Fibroblast of lung (primary cell): Measurements from ENCODE around the gene HMX3. TPM values are rescaled to one million over a fixed set of nuclear protein-coding genes. Genes with fewer than 3 reads are reported as not detected.
"Not testable (repeated sequence)": the region's sequence is repeated elsewhere in the genome, so short reads cannot be mapped to it uniquely, and the experiment has no call there.

Experiments used
- DNase-seq, 2 donors: peaks; one replicate each; pipeline versions ENCODE4 v3.0.0 to v3.0.0-alpha.2; 2010; ENCODE audit warnings: low read depth in 2 of 2
- H2AFZ ChIP-seq: 2 replicates; pipeline ENCODE4 v1.5.1; 2012; ENCODE audit warnings: low read length, control low read depth, inconsistent platforms
- H3K27ac ChIP-seq: 2 replicates; pipeline ENCODE4 v1.5.1; 2011; ENCODE audit warnings: low read length, control low read depth; ENCODE audit not compliant: insufficient read depth
- H3K27me3 ChIP-seq: 2 replicates; pipeline ENCODE4 v1.5.1; 2011; ENCODE audit warnings: mild to moderate bottlenecking, low read length; ENCODE audit not compliant: control insufficient read depth, insufficient read depth
- H3K36me3 ChIP-seq: 2 replicates; pipeline ENCODE4 v1.5.1; 2011; ENCODE audit warnings: low read length; ENCODE audit not compliant: control insufficient read depth, insufficient read depth
- H3K4me1 ChIP-seq: 2 replicates; pipeline ENCODE4 v1.5.1; 2011; ENCODE audit warnings: low read length; ENCODE audit not compliant: control insufficient read depth, insufficient read depth; ENCODE audit errors: extremely low read depth
- H3K4me2 ChIP-seq: 2 replicates; pipeline ENCODE4 v1.5.1; 2011; ENCODE audit warnings: low read length, control low read depth; ENCODE audit not compliant: insufficient read depth; ENCODE audit errors: extremely low read depth
- H3K4me3 ChIP-seq, 4 experiments: fragments of 200-600 bp in 1 of 4; sonication (generic) in 1 of 4; replicated peaks in 1 of 4; 2 replicates each; pipeline ENCODE4 v1.5.1; 2011 to 2016; ENCODE audit warnings: low read length in 4 of 4, low read depth in 3 of 4, mild to moderate bottlenecking in 3 of 4, control low read depth in 2 of 4, inconsistent platforms in 1 of 4, mixed read lengths in 1 of 4; ENCODE audit not compliant: insufficient read depth in 1 of 4; ENCODE audit errors: control extremely low read depth in 1 of 4
- H3K79me2 ChIP-seq: 2 replicates; pipeline ENCODE4 v1.5.1; 2012; ENCODE audit warnings: mild to moderate bottlenecking, low read length, inconsistent platforms; ENCODE audit not compliant: control insufficient read depth, insufficient read depth
- H3K9ac ChIP-seq: 2 replicates; pipeline ENCODE4 v1.5.1; 2011; ENCODE audit warnings: mild to moderate bottlenecking, low read length, control low read depth; ENCODE audit not compliant: insufficient read depth
- H3K9me3 ChIP-seq: 2 replicates; pipeline ENCODE4 v1.5.1; 2012; ENCODE audit warnings: low read depth, low read length; ENCODE audit not compliant: control insufficient read depth, insufficient read depth
- H4K20me1 ChIP-seq: 2 replicates; pipeline ENCODE4 v1.5.1; 2011; ENCODE audit warnings: low read length; ENCODE audit not compliant: control insufficient read depth, insufficient read depth; ENCODE audit errors: extremely low read depth
- EZH2 ChIP-seq: IDR thresholded peaks from 2 replicates; pipeline ENCODE4 v1.5.1; 2012; ENCODE audit warnings: low read length, control low read depth, mild to moderate bottlenecking; ENCODE audit errors: missing control alignments
- polyA plus RNA-seq, 2 donors: library from polyadenylated mRNA; depleted of rRNA in 1 of 2; stranded (reverse) in 1 of 2; unstranded in 1 of 2; fragments of >200 nt; gene quantifications; 2 replicates each; pipeline ENCODE4 v1.2.1, GENCODE V29; 2011 to 2012; ENCODE audit warnings: missing spikeins in 1 of 2
- total RNA-seq: library from RNA; depleted of rRNA; stranded (reverse); fragments of >200 nt; gene quantifications from 2 replicates; pipeline ENCODE4 v1.2.1, GENCODE V29; 2014
- TF ChIP-seq, protein P1 (sequence below), 2 donors: IDR thresholded peaks in 1 of 2; conservative IDR thresholded peaks in 1 of 2; 1 replicate in 1 of 2; 2 replicates in 1 of 2; pipeline ENCODE4 v1.5.1; 2011 to 2012; ENCODE audit warnings: low read length in 2 of 2, control low read depth in 1 of 2, inconsistent platforms in 1 of 2, low read depth in 1 of 2, mild to moderate bottlenecking in 1 of 2

HMX3 gene
- total and polyA plus RNA-seq, 2 donors (not counting 1 experiment from before 2014, with no cell fraction given) = not detected

DNA sequence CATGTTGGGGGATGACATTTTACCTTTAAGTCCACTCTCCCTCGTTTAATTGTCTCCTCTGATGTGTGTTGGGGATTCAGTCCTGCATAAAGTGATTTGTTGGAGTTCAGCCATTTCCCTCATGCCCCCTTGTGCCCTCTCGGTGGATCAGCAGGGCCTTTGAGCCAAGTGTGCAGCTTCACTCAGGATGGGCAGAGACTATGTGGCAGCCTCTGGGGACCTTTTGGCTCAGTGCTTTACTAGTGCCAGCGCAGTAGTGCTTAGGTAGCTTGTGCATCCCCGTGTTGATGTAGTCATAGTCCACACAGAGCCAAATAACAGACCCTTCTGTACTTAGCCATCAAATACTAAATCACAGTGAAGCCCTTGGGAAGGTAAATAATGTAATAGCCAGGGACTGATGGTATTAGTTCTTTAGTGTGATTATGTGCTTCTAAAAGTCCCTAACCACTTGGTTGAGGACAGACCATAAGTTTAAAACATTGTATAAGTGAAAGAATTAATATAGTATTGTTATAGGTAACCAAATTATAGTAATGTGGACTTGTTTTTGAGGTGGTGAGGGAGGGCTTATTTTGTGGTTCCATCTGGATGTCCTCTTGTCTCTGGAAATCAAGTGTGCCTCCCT is 29.8 kb downstream of the HMX3 start:
- no peak overlapping the region for H3K27ac ChIP-seq
- peaks cover 42% of the 10 kb centered on the region for H3K79me2 ChIP-seq
- H3K4me2 ChIP-seq = no peak overlapping the region
- no peak for DNase-seq
- TF ChIP-seq, protein P1, sequence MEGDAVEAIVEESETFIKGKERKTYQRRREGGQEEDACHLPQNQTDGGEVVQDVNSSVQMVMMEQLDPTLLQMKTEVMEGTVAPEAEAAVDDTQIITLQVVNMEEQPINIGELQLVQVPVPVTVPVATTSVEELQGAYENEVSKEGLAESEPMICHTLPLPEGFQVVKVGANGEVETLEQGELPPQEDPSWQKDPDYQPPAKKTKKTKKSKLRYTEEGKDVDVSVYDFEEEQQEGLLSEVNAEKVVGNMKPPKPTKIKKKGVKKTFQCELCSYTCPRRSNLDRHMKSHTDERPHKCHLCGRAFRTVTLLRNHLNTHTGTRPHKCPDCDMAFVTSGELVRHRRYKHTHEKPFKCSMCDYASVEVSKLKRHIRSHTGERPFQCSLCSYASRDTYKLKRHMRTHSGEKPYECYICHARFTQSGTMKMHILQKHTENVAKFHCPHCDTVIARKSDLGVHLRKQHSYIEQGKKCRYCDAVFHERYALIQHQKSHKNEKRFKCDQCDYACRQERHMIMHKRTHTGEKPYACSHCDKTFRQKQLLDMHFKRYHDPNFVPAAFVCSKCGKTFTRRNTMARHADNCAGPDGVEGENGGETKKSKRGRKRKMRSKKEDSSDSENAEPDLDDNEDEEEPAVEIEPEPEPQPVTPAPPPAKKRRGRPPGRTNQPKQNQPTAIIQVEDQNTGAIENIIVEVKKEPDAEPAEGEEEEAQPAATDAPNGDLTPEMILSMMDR (conservative IDR thresholded peaks at IDR 0.05 in 1 of 2, IDR thresholded peaks at IDR 0.05 in 1 of 2; ENCODE audit: low read depth in 1 of 2, low read length in 2 of 2) = no peak
- TF ChIP-seq EZH2 = no peak
- H3K36me3 ChIP-seq = peaks cover 6% of the 10 kb centered on the region
- H3K9ac ChIP-seq = no peak overlapping the region
- H3K4me1 ChIP-seq = no peaks in the 10 kb centered on the region
- H4K20me1 ChIP-seq = no peaks in the 10 kb centered on the region
- no peak overlapping the region for H2AFZ ChIP-seq
- no peaks in the 10 kb centered on the region for H3K9me3 ChIP-seq
- no peak overlapping the region for H3K4me3 ChIP-seq
- H3K27me3 ChIP-seq = no peaks in the 10 kb centered on the region

DNA sequence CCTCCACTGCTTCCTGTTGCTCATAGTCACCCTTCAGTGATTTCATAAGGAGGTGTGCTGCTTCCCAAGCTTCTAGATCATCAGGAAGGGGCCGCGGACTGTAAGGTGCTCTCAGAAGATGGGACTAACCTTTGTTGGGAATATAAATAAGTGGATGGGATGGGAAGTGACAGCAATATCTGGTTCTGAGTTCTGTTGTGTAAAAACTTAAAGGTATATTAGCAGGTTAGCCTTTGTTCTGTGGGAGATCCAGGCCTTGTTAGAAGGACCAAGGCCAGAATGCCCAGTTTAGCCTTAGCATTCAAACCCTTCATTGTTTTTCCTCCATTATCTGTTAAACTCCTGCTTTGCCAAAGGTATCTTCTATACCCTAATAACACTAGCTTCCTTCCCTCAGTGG is 30.8 kb downstream of the HMX3 start:
- Histone ChIP-seq H3K9me3 (no peaks in the 10 kb centered on the region), H3K79me2 (peaks cover 34% of the 10 kb centered on the region), H3K36me3 (peaks cover 3% of the 10 kb centered on the region)

DNA sequence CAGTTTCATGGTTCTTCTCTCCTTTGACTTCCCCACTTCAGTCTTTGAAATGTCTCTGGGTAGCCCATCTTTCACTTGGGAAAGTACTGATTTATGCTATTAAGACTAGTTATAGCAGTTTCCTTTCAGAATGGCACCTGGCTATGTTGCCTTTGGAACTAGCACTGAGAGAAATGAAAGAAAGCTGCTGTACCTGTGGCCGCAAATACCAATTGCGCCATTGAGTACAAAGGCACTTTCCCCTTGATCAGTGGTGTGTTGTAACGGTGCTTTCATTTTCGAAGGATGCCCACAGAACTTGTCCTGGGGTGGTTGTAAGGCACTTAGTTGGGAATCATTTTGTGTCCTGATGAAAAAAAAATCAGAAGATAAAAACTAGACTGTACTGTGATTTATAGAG is 35.2 kb downstream of the HMX3 start:
- Histone ChIP-seq H3K9ac (no peak overlapping the region), H3K79me2 (peaks cover 6% of the 10 kb centered on the region), H4K20me1 (no peaks in the 10 kb centered on the region), H3K9me3 (no peaks in the 10 kb centered on the region), H3K4me2 (no peak overlapping the region), H3K27me3 (no peaks in the 10 kb centered on the region), H2AFZ (no peak overlapping the region), H3K27ac (no peak overlapping the region), H3K36me3 (peaks cover 3% of the 10 kb centered on the region), H3K4me3 (no peak overlapping the region), H3K4me1 (no peaks in the 10 kb centered on the region)
- no peak for DNase-seq
- TF ChIP-seq, protein P1 (conservative IDR thresholded peaks at IDR 0.05 in 1 of 2, IDR thresholded peaks at IDR 0.05 in 1 of 2; ENCODE audit: low read depth in 1 of 2, low read length in 2 of 2) = no peak
- TF ChIP-seq EZH2 = no peak

More for the DNA sequence above, 30.8 kb downstream of the HMX3 start:
- Histone ChIP-seq H3K4me2 (no peak overlapping the region), H3K4me1 (no peaks in the 10 kb centered on the region), H2AFZ (no peak overlapping the region), H3K27ac (no peak overlapping the region), H3K27me3 (no peaks in the 10 kb centered on the region), H3K4me3 (no peak overlapping the region), H4K20me1 (no peaks in the 10 kb centered on the region), H3K9ac (no peak overlapping the region)
- TF ChIP-seq, protein P1 (conservative IDR thresholded peaks at IDR 0.05 in 1 of 2, IDR thresholded peaks at IDR 0.05 in 1 of 2; ENCODE audit: low read depth in 1 of 2, low read length in 2 of 2) = no peak
- no peak for TF ChIP-seq EZH2
- no peak for DNase-seq

DNA sequence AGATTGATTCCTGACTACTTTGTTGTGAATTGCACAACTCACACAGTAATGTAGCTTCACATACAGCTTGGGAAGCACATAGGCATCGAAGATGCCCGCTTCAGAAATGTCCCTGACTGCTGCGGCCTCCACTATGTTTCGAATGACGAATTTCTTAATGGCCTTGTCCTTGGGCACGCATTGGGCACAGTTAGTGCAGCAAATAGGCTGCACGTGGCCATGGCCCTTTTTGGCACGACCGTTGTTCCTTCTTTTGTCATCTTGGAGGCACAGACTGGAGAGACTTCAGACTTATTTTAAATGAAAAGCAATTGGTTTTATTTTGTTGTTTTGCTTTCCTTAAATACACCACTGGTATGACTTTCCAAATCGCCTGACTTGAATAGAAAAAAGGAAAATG is 35.8 kb downstream of the HMX3 start:
- not testable (repeated sequence) for H3K36me3 ChIP-seq, H3K4me2 ChIP-seq, H3K4me3 ChIP-seq, H3K27me3 ChIP-seq, H3K27ac ChIP-seq, H3K9ac ChIP-seq, H2AFZ ChIP-seq, H3K9me3 ChIP-seq, H3K4me1 ChIP-seq, H4K20me1 ChIP-seq, H3K79me2 ChIP-seq, DNase-seq
